CD14-positive monocyte (primary cell): Measurements from ENCODE around the gene BMP7. TPM values are rescaled to one million over a fixed set of nuclear protein-coding genes. Genes with fewer than 3 reads are reported as not detected.

Experiments used
- DNase-seq, 3 donors: peaks; one replicate each; pipeline ENCODE4 v3.0.0-alpha.2; 2011 to 2022
- H2AFZ ChIP-seq: 2 replicates; pipeline ENCODE4 v1.6.0; 2012; ENCODE audit warnings: mild to moderate bottlenecking, low read depth, low read length, inconsistent platforms; ENCODE audit not compliant: insufficient read depth, poor library complexity, severe bottlenecking
- H3K27ac ChIP-seq, 2 donors: 1 replicate in 1 of 2; 2 replicates in 1 of 2; pipeline ENCODE4 v1.5.1; 2012 to 2013; ENCODE audit warnings: low read length in 2 of 2, control low read depth in 1 of 2, inconsistent platforms in 1 of 2, low read depth in 1 of 2, mild to moderate bottlenecking in 1 of 2
- H3K27me3 ChIP-seq, 2 donors: one replicate each; pipeline versions ENCODE4 v1.6.0 to v1.6.1; 2011 to 2013; ENCODE audit warnings: low read length in 2 of 2; ENCODE audit not compliant: control insufficient read depth in 2 of 2, insufficient read depth in 2 of 2
- H3K36me3 ChIP-seq, 2 donors: replicated peaks in 1 of 2; 1 replicate in 1 of 2; 2 replicates in 1 of 2; pipeline versions ENCODE4 v1.5.1 to v1.6.1; 2012 to 2013; ENCODE audit warnings: low read length in 2 of 2, control low read depth in 1 of 2, inconsistent platforms in 1 of 2, mild to moderate bottlenecking in 1 of 2; ENCODE audit not compliant: insufficient read depth in 2 of 2, control insufficient read depth in 1 of 2
- H3K4me1 ChIP-seq, 2 donors: 1 replicate in 1 of 2; 2 replicates in 1 of 2; pipeline versions ENCODE4 v1.5.1 to v1.6.1; 2012 to 2013; ENCODE audit warnings: low read length in 2 of 2, control low read depth in 1 of 2, inconsistent platforms in 1 of 2, mild to moderate bottlenecking in 1 of 2, moderate library complexity in 1 of 2; ENCODE audit not compliant: insufficient read depth in 2 of 2, control insufficient read depth in 1 of 2
- H3K4me2 ChIP-seq: replicated peaks from 2 replicates; pipeline ENCODE3; 2012; ENCODE audit warnings: low read length, moderate library complexity, mild to moderate bottlenecking; ENCODE audit not compliant: poor library complexity, severe bottlenecking; ENCODE audit errors: extremely low read depth
- H3K4me3 ChIP-seq, 3 experiments: fragments of 200-600 bp in 1 of 3; sonication (generic) in 1 of 3; replicated peaks in 1 of 3; 1 replicate in 2 of 3; 2 replicates in 1 of 3; pipeline ENCODE4 v1.5.1; 2011 to 2013; ENCODE audit warnings: low read length in 3 of 3, mild to moderate bottlenecking in 3 of 3, control low read depth in 2 of 3, low read depth in 2 of 3, inconsistent platforms in 1 of 3, moderate library complexity in 1 of 3
- H3K79me2 ChIP-seq: 2 replicates; pipeline ENCODE4 v1.6.0; 2012; ENCODE audit warnings: mild to moderate bottlenecking, control low read depth, inconsistent platforms, low read length, moderate library complexity; ENCODE audit not compliant: insufficient read depth
- H3K9ac ChIP-seq: 2 replicates; pipeline ENCODE4 v1.6.0; 2017; ENCODE audit warnings: low read length, mild to moderate bottlenecking; ENCODE audit not compliant: insufficient read depth, poor library complexity, severe bottlenecking
- H3K9me3 ChIP-seq, 2 donors: replicated peaks in 1 of 2; 1 replicate in 1 of 2; 2 replicates in 1 of 2; pipeline versions ENCODE4 v1.5.1 to v1.6.1; 2012 to 2013; ENCODE audit warnings: low read length in 2 of 2, control low read depth in 1 of 2; ENCODE audit not compliant: control insufficient read depth in 1 of 2, insufficient read depth in 1 of 2
- H4K20me1 ChIP-seq: 2 replicates; pipeline ENCODE4 v1.6.0; 2012; ENCODE audit warnings: mild to moderate bottlenecking, low read length, control low read depth, moderate library complexity; ENCODE audit not compliant: insufficient read depth
- H3K27ac Mint-ChIP-seq, 7 donors: one replicate each; pipeline ENCODE4 v1.8.0; 2020; ENCODE audit warnings: mild to moderate bottlenecking in 7 of 7, mixed read lengths in 7 of 7, moderate library complexity in 6 of 7, inconsistent platforms in 2 of 7
- H3K27me3 Mint-ChIP-seq, 3 donors: one replicate each; pipeline ENCODE4 v1.8.0; 2021 to 2022; ENCODE audit warnings: low read depth in 3 of 3, mild to moderate bottlenecking in 3 of 3, mixed read lengths in 3 of 3, moderate library complexity in 3 of 3, inconsistent platforms in 1 of 3
- H3K36me3 Mint-ChIP-seq, 2 donors: one replicate each; pipeline ENCODE4 v1.8.0; 2020; ENCODE audit warnings: mixed read lengths in 2 of 2, inconsistent platforms in 1 of 2, mild to moderate bottlenecking in 1 of 2
- H3K4me1 Mint-ChIP-seq: one replicate; pipeline ENCODE4 v1.8.0; 2020; ENCODE audit warnings: mild to moderate bottlenecking, mixed read lengths
- H3K4me3 Mint-ChIP-seq, 2 donors: one replicate each; pipeline ENCODE4 v1.8.0; 2020; ENCODE audit warnings: mild to moderate bottlenecking in 2 of 2, mixed read lengths in 2 of 2, moderate library complexity in 1 of 2
- H3K9me3 Mint-ChIP-seq, 7 donors: one replicate each; pipeline ENCODE4 v1.8.0; 2020 to 2022; ENCODE audit warnings: mixed read lengths in 7 of 7, mild to moderate bottlenecking in 6 of 7, moderate library complexity in 6 of 7, inconsistent platforms in 2 of 7
- WGBS: methylation state at CpG from one replicate; pipeline ENCODE4 v1.1.5; 2013; ENCODE audit warnings: missing lambda C conversion rate; ENCODE audit not compliant: insufficient coverage; 5-methylcytosine and 5-hydroxymethylcytosine counted together
- intact Hi-C, 2 donors: fragments of 100-400 bp; cut with micrococcal nuclease; formaldehyde crosslinking; loops; one replicate each; pipeline versions ENCODE4 v1.15.0 to v1.15.1; 2023
- polyA plus RNA-seq, 3 donors: library from polyadenylated mRNA; depleted of rRNA in 1 of 3; unstranded in 2 of 3; stranded (reverse) in 1 of 3; fragments of 300-500 nt in 2 of 3; fragments of >200 nt in 1 of 3; fragmentation: Illumina TruSeq in 2 of 3; gene quantifications; 1 replicate in 2 of 3; 2 replicates in 1 of 3; pipeline ENCODE4 v1.2.3, GENCODE V29; 2012 to 2021
- TF ChIP-seq, protein P1 (sequence below): fragments of 200-600 bp; IDR thresholded peaks from one replicate; pipeline ENCODE4 v1.8.0; 2022; ENCODE audit warnings: antibody characterized with exemption, mild to moderate bottlenecking

Gene BMP7
- polyA plus RNA-seq, 3 donors, result not detected

- no peak overlapping the region for H3K4me3 ChIP-seq
- peaks cover 54 to 59% of the 10 kb centered on the region in 2 donors for H3K27me3 ChIP-seq
- Mint-ChIP-seq H3K4me3 (peak overlapping the region in 1 of 2 donors; percentile 61), H3K9me3 (peaks cover 0 to 2% (median 0%) of the 10 kb centered on the region in 7 donors), H3K27me3 (peaks cover 62 to 83% (median 63%) of the 10 kb centered on the region in 3 donors), H3K4me1 (no peaks in the 10 kb centered on the region), H3K36me3 (no peaks in the 10 kb centered on the region), H3K27ac (no peak overlapping the region)
- no peak overlapping the region for H3K4me2 ChIP-seq
- DNase-seq, result no peak
- no peak overlapping the region for H3K27ac ChIP-seq
- no peaks in the 10 kb centered on the region for H3K79me2 ChIP-seq
- H3K9ac ChIP-seq, result no peak overlapping the region
- H3K36me3 ChIP-seq, result no peaks in the 10 kb centered on the region
- H3K9me3 ChIP-seq, result peaks cover 0 to 12% of the 10 kb centered on the region in 2 donors
- TF ChIP-seq, protein P1, sequence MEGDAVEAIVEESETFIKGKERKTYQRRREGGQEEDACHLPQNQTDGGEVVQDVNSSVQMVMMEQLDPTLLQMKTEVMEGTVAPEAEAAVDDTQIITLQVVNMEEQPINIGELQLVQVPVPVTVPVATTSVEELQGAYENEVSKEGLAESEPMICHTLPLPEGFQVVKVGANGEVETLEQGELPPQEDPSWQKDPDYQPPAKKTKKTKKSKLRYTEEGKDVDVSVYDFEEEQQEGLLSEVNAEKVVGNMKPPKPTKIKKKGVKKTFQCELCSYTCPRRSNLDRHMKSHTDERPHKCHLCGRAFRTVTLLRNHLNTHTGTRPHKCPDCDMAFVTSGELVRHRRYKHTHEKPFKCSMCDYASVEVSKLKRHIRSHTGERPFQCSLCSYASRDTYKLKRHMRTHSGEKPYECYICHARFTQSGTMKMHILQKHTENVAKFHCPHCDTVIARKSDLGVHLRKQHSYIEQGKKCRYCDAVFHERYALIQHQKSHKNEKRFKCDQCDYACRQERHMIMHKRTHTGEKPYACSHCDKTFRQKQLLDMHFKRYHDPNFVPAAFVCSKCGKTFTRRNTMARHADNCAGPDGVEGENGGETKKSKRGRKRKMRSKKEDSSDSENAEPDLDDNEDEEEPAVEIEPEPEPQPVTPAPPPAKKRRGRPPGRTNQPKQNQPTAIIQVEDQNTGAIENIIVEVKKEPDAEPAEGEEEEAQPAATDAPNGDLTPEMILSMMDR, result no peak
- WGBS, result 34% methylated on average over 13 of the region's 21 CpGs
- H4K20me1 ChIP-seq, result no peaks in the 10 kb centered on the region
- no peak overlapping the region for H2AFZ ChIP-seq
- no peaks in the 10 kb centered on the region for H3K4me1 ChIP-seq
- intact Hi-C loops, result no loop called here
Observed at GRCh38 chr20:57259121-57259937, 7.1 kb downstream of the BMP7 start.

GRCh38 chr20:57257701-57258453 is 8.6 kb downstream of the BMP7 start:
- H4K20me1 ChIP-seq, result no peaks in the 10 kb centered on the region
- peaks cover 48 to 74% (median 48%) of the 10 kb centered on the region in 3 donors for H3K27me3 Mint-ChIP-seq
- no peaks in the 10 kb centered on the region for H3K79me2 ChIP-seq
- DNase-seq, result no peak
- H3K27ac Mint-ChIP-seq, result no peak overlapping the region
- no peaks in the 10 kb centered on the region for H3K4me1 Mint-ChIP-seq
- no peaks in the 10 kb centered on the region for H3K36me3 ChIP-seq
- H3K4me2 ChIP-seq, result no peak overlapping the region
- H3K27me3 ChIP-seq, result peaks cover 43 to 45% of the 10 kb centered on the region in 2 donors
- no peaks in the 10 kb centered on the region for H3K9me3 Mint-ChIP-seq
- no peak overlapping the region for H3K4me3 ChIP-seq
- 84% methylated on average over 5 of the region's 9 CpGs for WGBS
- intact Hi-C loops, result no loop called here
- no peak overlapping the region for H3K27ac ChIP-seq
- TF ChIP-seq, protein P1, result no peak
- H3K9ac ChIP-seq, result no peak overlapping the region
- no peaks in the 10 kb centered on the region for H3K36me3 Mint-ChIP-seq
- no peak overlapping the region for H2AFZ ChIP-seq
- H3K4me3 Mint-ChIP-seq, result peak overlapping the region in 1 of 2 donors; percentile 21
- peaks cover 0 to 5% of the 10 kb centered on the region in 2 donors for H3K9me3 ChIP-seq
- no peaks in the 10 kb centered on the region for H3K4me1 ChIP-seq
